ENCODE measurements around the gene EEF1AKMT3.
A peak's percentile ranks its signal among the peaks of the same experiment; 100 is the strongest.

EEF1AKMT3 gene

GRCh38 chr12:57821474-57822214, 49.2 kb downstream of the EEF1AKMT3 start:
- no peak for TF ChIP-seq CTCF (conservative IDR thresholded peaks at IDR 0.05)
- H3K27ac ChIP-seq: no peak overlapping the region

GRCh38 chr12:57822392-57823130, 50.1 kb downstream of the EEF1AKMT3 start:
- H3K27ac ChIP-seq: no peak overlapping the region
- no peak for TF ChIP-seq CTCF (conservative IDR thresholded peaks at IDR 0.05)

GRCh38 chr12:57823131-57823907, 50.9 kb downstream of the EEF1AKMT3 start:
- no peak for TF ChIP-seq CTCF (conservative IDR thresholded peaks at IDR 0.05)
- no peak overlapping the region for H3K27ac ChIP-seq

GRCh38 chr12:57823908-57824640, 51.7 kb downstream of the EEF1AKMT3 start:
- no peak for TF ChIP-seq CTCF (conservative IDR thresholded peaks at IDR 0.05)
- no peak overlapping the region for H3K27ac ChIP-seq

GRCh38 chr12:57825451-57825850, 53.0 kb downstream of the EEF1AKMT3 start:
- no peak overlapping the region for H3K27ac ChIP-seq
- no peak for TF ChIP-seq CTCF (conservative IDR thresholded peaks at IDR 0.05)

- TF ChIP-seq CTCF (conservative IDR thresholded peaks at IDR 0.05): no peak
- peak overlapping the region; percentile 17; the same call in 1 of the 2 replicates for H3K27ac ChIP-seq
Observed at GRCh38 chr12:57826400-57826799, 54.0 kb downstream of the EEF1AKMT3 start.
